Measurements from ENCODE around the gene ADRB2. TPM values are rescaled to one million over a fixed set of nuclear protein-coding genes. Genes with fewer than 3 reads are reported as not detected.

Gene ADRB2
- total RNA-seq, 1 donor from 2014 or later, result 3.2 TPM

- peak overlapping the region; percentile 71 for H3K27ac Mint-ChIP-seq
- peaks cover 51% of the 10 kb centered on the region for H3K4me1 Mint-ChIP-seq
- H3K27me3 Mint-ChIP-seq, result no peaks in the 10 kb centered on the region
- ChIA-PET CTCF (interaction anchor here (0.8 to 6.2 kb wide), 3 partner anchors 11 to 140 kb away, joined by 3 to 55 read pairs (median 10); no protein-coding TSS in a partner anchor), POLR2A (interaction anchor here (1.1 to 2.9 kb wide), 3 partner anchors 9 to 20 kb away, joined by 4 to 14 read pairs (median 5); partner anchors contain the start of gene ADRB2)
- DNase-seq, result no peak
- intact Hi-C loops (cut with micrococcal nuclease), result loop anchor here (1.0 kb wide), 1 partner anchor 8 kb away; no protein-coding TSS in a partner anchor
- H3K4me3 Mint-ChIP-seq, result no peak overlapping the region
- TF ChIP-seq CTCF (IDR thresholded peaks at IDR 0.05), result no peak
- no peaks in the 10 kb centered on the region for H3K9me3 Mint-ChIP-seq
- H3K36me3 Mint-ChIP-seq (ENCODE audit: low read depth), result no peaks in the 10 kb centered on the region
- no peak for ATAC-seq (ENCODE audit: low read depth)
Measured at GRCh38 chr5:148817606-148818005, 8.8 kb upstream of the ADRB2 start.

GRCh38 chr5:148820461-148821395 is 5.7 kb upstream of the ADRB2 start:
- H3K27me3 Mint-ChIP-seq, result no peaks in the 10 kb centered on the region
- no peak for DNase-seq

GRCh38 chr5:148823871-148824270 is 2.5 kb upstream of the ADRB2 start:
- no peak overlapping the region for H3K27ac Mint-ChIP-seq
- H3K4me1 Mint-ChIP-seq, result peaks cover 55% of the 10 kb centered on the region
- H3K27me3 Mint-ChIP-seq, result no peaks in the 10 kb centered on the region
- POLR2A ChIA-PET, result interaction anchor here (0.6 kb wide), 1 partner anchor 23 kb away, joined by 3 read pairs; no protein-coding TSS in a partner anchor
- DNase-seq (no peak), ATAC-seq (ENCODE audit: low read depth) (no peak)
- no peaks in the 10 kb centered on the region for H3K36me3 Mint-ChIP-seq (ENCODE audit: low read depth)
- CTCF ChIA-PET, result no interaction called here
- no peak for TF ChIP-seq CTCF (IDR thresholded peaks at IDR 0.05)
- no peaks in the 10 kb centered on the region for H3K9me3 Mint-ChIP-seq
- H3K4me3 Mint-ChIP-seq, result no peak overlapping the region
- intact Hi-C loops (cut with micrococcal nuclease), result loop anchor here (10.0 kb wide), 1 partner anchor 1131 kb away; no protein-coding TSS in a partner anchor

More at GRCh38 chr5:148820461-148821395, 5.7 kb upstream of the ADRB2 start:
- peak; percentile 48 for ATAC-seq (ENCODE audit: low read depth)
- Mint-ChIP-seq H3K4me3 (no peak overlapping the region), H3K9me3 (no peaks in the 10 kb centered on the region), H3K36me3 (ENCODE audit: low read depth) (no peaks in the 10 kb centered on the region), H3K4me1 (peaks cover 56% of the 10 kb centered on the region), H3K27ac (no peak overlapping the region)
- intact Hi-C loops (cut with micrococcal nuclease), result loop anchor here (1.0 to 10.0 kb wide), 2 partner anchors 137 to 1134 kb away; no protein-coding TSS in a partner anchor
- TF ChIP-seq CTCF (IDR thresholded peaks at IDR 0.05), result no peak
- ChIA-PET CTCF (interaction anchor here (0.8 to 6.2 kb wide), 20 partner anchors 11 to 149 kb away, joined by 3 to 55 read pairs (median 4); no protein-coding TSS in a partner anchor), POLR2A (interaction anchor here (0.8 to 1.8 kb wide), 2 partner anchors 11 to 79 kb away, joined by 3 to 11 read pairs; no protein-coding TSS in a partner anchor)

GRCh38 chr5:148825716-148826052 is 727 bp upstream of the ADRB2 start:
- peak overlapping the region; percentile 89 for H3K4me3 Mint-ChIP-seq
- peak overlapping the region; percentile 98 for H3K27ac Mint-ChIP-seq
- POLR2A ChIA-PET, result interaction anchor here (0.6 to 2.3 kb wide), 11 partner anchors 9 to 132 kb away, joined by 3 to 19 read pairs (median 5); no protein-coding TSS in a partner anchor
- no peak for TF ChIP-seq CTCF (IDR thresholded peaks at IDR 0.05)
- DNase-seq (no peak), ATAC-seq (ENCODE audit: low read depth) (peak; percentile 1)
- no peaks in the 10 kb centered on the region for H3K36me3 Mint-ChIP-seq (ENCODE audit: low read depth)
- CTCF ChIA-PET, result no interaction called here
- H3K9me3 Mint-ChIP-seq, result no peaks in the 10 kb centered on the region
- peaks cover 71% of the 10 kb centered on the region for H3K4me1 Mint-ChIP-seq
- intact Hi-C loops (cut with micrococcal nuclease), result loop anchor here (1.0 to 10.0 kb wide), 5 partner anchors 9 to 1129 kb away; partner anchors contain the start of gene FBXO38
- H3K27me3 Mint-ChIP-seq, result no peaks in the 10 kb centered on the region

- no peak for DNase-seq
- Mint-ChIP-seq H3K36me3 (ENCODE audit: low read depth) (no peaks in the 10 kb centered on the region), H3K27ac (peak overlapping the region; percentile 98), H3K4me3 (peak overlapping the region; percentile 89), H3K4me1 (peaks cover 80% of the 10 kb centered on the region), H3K27me3 (no peaks in the 10 kb centered on the region), H3K9me3 (no peaks in the 10 kb centered on the region)
- no peak for ATAC-seq (ENCODE audit: low read depth)
- intact Hi-C loops (cut with micrococcal nuclease), result loop anchor here (1.0 to 10.0 kb wide), 5 partner anchors 10 to 1128 kb away; partner anchors contain the start of gene FBXO38
- no peak for TF ChIP-seq CTCF (IDR thresholded peaks at IDR 0.05)
- ChIA-PET CTCF (interaction anchor here (1.1 kb wide), 1 partner anchor 96 kb away, joined by 3 read pairs; no protein-coding TSS in a partner anchor), POLR2A (interaction anchor here (0.6 to 2.3 kb wide), 10 partner anchors 8 to 528 kb away, joined by 3 to 19 read pairs (median 6); no protein-coding TSS in a partner anchor)
Measured at GRCh38 chr5:148826739-148827070, 294 bp downstream of the ADRB2 start.

All from activated B cell treated with CpG ODN at 0.5 μM for 24 hours (primary cell).